ENCODE results near the gene TARS2. TPM values are rescaled to one million over a fixed set of nuclear protein-coding genes. Genes with fewer than 3 reads are reported as not detected.

TARS2 gene, protein sequence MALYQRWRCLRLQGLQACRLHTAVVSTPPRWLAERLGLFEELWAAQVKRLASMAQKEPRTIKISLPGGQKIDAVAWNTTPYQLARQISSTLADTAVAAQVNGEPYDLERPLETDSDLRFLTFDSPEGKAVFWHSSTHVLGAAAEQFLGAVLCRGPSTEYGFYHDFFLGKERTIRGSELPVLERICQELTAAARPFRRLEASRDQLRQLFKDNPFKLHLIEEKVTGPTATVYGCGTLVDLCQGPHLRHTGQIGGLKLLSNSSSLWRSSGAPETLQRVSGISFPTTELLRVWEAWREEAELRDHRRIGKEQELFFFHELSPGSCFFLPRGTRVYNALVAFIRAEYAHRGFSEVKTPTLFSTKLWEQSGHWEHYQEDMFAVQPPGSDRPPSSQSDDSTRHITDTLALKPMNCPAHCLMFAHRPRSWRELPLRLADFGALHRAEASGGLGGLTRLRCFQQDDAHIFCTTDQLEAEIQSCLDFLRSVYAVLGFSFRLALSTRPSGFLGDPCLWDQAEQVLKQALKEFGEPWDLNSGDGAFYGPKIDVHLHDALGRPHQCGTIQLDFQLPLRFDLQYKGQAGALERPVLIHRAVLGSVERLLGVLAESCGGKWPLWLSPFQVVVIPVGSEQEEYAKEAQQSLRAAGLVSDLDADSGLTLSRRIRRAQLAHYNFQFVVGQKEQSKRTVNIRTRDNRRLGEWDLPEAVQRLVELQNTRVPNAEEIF
- 10 to 100 TPM in 3 of 4 donors, 1 to 10 TPM in 1; 9.7 to 25.1 (median 16.5) TPM for total RNA-seq

DNA sequence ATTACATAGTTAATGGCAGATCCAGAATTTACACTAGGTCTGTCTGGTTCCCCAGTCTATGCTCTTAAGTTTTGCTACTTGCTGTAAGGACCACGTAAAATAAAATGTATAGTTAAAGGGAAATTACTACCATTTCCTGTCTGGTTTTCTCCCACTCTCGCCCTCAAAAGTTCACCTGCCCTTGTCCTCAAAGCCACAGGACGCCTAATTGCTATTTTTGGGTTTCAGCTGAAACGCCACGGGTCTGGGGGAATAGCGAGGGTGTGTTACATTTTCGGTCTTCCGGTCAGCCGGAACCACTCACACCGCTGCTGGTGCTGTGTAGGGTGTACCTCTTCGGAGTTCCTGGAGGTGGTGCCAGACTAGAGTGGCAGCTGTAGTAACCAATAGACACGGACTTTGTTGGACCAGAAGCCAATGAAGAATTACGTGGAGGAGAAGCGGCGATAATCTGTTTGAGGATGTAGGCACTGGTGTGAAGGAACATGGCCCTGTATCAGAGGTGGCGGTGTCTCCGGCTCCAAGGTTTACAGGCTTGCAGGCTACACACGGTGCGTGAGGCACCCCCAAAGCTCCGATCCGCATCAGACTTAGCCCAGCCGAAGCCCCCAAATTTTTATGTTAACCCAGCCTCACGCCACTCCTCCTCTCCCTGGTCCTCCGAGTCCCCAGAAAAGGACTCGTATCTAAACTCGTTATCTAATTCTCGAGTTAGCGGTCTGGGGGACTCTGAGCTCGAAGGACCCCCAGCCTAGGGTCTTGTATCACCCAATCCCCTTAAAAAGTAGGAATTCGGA lies at the start of gene TARS2:
Gene TARS2, plus strand, starts transcription at position 454 of the 797 bp plus-strand sequence. Its CDS starts 32 bp downstream, at position 486.
- DNase-seq (ENCODE audit: low spot score in 2 of 2): peak; percentile 98
- intact Hi-C loops (cut with DNase I; ENCODE audit: low total_unique reads): loop anchor here (10.0 kb wide), 1 partner anchor 508 kb away; no protein-coding TSS in a partner anchor
- WGBS, 2 donors: 0% methylated on average over 30 of the region's 30 CpGs
- peak within 1 kb of the TSS; percentile 50 for H3K4me3 ChIP-seq (ENCODE audit: low read depth, poor library complexity, severe bottlenecking)
- no peak for TF ChIP-seq POLR2A (IDR thresholded peaks at IDR 0.05)
- TF ChIP-seq, protein P1, sequence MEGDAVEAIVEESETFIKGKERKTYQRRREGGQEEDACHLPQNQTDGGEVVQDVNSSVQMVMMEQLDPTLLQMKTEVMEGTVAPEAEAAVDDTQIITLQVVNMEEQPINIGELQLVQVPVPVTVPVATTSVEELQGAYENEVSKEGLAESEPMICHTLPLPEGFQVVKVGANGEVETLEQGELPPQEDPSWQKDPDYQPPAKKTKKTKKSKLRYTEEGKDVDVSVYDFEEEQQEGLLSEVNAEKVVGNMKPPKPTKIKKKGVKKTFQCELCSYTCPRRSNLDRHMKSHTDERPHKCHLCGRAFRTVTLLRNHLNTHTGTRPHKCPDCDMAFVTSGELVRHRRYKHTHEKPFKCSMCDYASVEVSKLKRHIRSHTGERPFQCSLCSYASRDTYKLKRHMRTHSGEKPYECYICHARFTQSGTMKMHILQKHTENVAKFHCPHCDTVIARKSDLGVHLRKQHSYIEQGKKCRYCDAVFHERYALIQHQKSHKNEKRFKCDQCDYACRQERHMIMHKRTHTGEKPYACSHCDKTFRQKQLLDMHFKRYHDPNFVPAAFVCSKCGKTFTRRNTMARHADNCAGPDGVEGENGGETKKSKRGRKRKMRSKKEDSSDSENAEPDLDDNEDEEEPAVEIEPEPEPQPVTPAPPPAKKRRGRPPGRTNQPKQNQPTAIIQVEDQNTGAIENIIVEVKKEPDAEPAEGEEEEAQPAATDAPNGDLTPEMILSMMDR (IDR thresholded peaks at IDR 0.05): peak in 1 of 3 donors; percentile 48

- TF ChIP-seq, protein P1 (IDR thresholded peaks at IDR 0.05): no peak
- TF ChIP-seq POLR2A (IDR thresholded peaks at IDR 0.05): no peak
- no peak for DNase-seq (ENCODE audit: low spot score in 2 of 2)
- intact Hi-C loops (cut with DNase I; ENCODE audit: low total_unique reads): no loop called here
- H3K4me3 ChIP-seq (ENCODE audit: low read depth, poor library complexity, severe bottlenecking): no peak overlapping the region
- WGBS, 2 donors: 87 to 88% methylated on average over 2 of the region's 2 CpGs
Observed at GRCh38 chr1:150441121-150441520, 46.1 kb upstream of the TARS2 start.

GRCh38 chr1:150444232-150444631 lies 43.0 kb upstream of the TARS2 start:
- H3K4me3 ChIP-seq (ENCODE audit: low read depth, poor library complexity, severe bottlenecking): no peak overlapping the region
- 87 to 95% methylated on average over 1 of the region's 1 CpG for WGBS, 2 donors
- intact Hi-C loops (cut with DNase I; ENCODE audit: low total_unique reads): no loop called here
- DNase-seq (ENCODE audit: low spot score in 2 of 2): no peak
- no peak for TF ChIP-seq POLR2A (IDR thresholded peaks at IDR 0.05)
- TF ChIP-seq, protein P1 (IDR thresholded peaks at IDR 0.05): no peak

DNA sequence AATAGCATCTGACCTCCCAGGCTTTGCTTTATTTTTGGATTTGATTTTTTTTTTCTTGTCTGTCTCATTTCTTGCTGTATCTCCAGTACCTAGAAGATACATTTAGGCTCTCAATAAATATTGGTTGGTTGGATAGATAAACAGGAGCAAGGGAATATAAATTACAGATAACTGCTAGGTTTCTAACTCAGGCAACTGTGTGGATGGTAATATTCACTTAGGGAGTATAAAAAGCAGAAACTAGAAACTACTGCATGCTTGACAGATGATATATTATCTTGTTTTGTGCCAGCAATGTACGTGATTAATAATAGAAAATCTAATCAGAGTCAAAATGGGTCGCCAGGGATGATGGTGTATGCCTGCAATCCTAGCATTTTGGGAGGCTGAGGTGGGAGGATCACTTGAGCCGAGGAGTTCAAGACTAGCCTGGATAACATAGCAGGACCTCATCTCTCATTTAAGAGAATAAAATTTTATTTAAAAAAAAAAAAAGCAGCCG lies 31.0 kb upstream of the TARS2 start:
- intact Hi-C loops (cut with DNase I; ENCODE audit: low total_unique reads): no loop called here
- TF ChIP-seq, protein P1 (IDR thresholded peaks at IDR 0.05): no peak
- no peak for TF ChIP-seq POLR2A (IDR thresholded peaks at IDR 0.05)
- DNase-seq (ENCODE audit: low spot score in 2 of 2): no peak
- no peak overlapping the region for H3K4me3 ChIP-seq (ENCODE audit: low read depth, poor library complexity, severe bottlenecking)
- WGBS, 2 donors: 74 to 83% methylated on average over 4 of the region's 4 CpGs

DNA sequence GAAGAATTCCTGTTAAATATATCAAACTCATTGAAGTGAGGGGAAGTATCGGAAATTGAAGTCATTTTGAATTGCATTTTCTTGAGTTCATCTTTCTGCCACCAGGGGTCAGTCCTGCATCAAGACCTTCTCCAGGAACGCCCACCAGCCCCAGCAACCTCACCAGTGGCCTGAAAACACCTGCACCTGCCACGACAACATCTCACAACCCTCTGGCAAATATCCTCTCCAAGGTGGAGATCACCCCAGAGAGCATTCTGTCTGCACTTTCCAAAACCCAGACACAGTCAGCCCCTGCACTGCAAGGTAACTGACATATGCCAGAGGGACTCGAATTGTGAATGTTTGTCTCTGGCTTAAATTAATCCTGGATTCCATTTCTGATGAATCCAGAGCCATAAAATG lies 22.8 kb upstream of the TARS2 start:
- no peak for TF ChIP-seq POLR2A (IDR thresholded peaks at IDR 0.05)
- TF ChIP-seq, protein P1 (IDR thresholded peaks at IDR 0.05): no peak
- whole genome bisulfite sequencing, 2 donors: 36 to 41% methylated on average over 4 of the region's 4 CpGs
- peak in 1 of 2 donors; percentile 85 for DNase-seq (ENCODE audit: low spot score in 2 of 2)
- intact Hi-C loops (cut with DNase I; ENCODE audit: low total_unique reads): no loop called here
- no peak overlapping the region for H3K4me3 ChIP-seq (ENCODE audit: low read depth, poor library complexity, severe bottlenecking)
